Adrenal gland (tissue), 12 donors: Measurements from ENCODE around the gene STK35. TPM values are rescaled to one million over a fixed set of nuclear protein-coding genes. Genes with fewer than 3 reads are reported as not detected.
A peak's percentile ranks its signal among the peaks of the same experiment; 100 is the strongest.

Experiments used
- DNase-seq, 7 donors: peaks; one replicate each; pipeline ENCODE4 v3.0.0-alpha.2; 2019 to 2020
- H3K27ac ChIP-seq, 5 donors: fragments of 200-600 bp; sonication (generic) in 4 of 5; 1 replicate in 3 of 5; 2 replicates in 2 of 5; pipeline versions ENCODE4 v1.5.1 to v1.8.0; 2016 to 2020; ENCODE audit warnings: mild to moderate bottlenecking in 1 of 5
- H3K27me3 ChIP-seq: fragments of 200-600 bp; 2 replicates; pipeline ENCODE4 v1.8.0; 2021
- H3K36me3 ChIP-seq, 2 donors: fragments of 200-600 bp; replicated peaks in 1 of 2; 1 replicate in 1 of 2; 2 replicates in 1 of 2; pipeline versions ENCODE4 v1.5.1 to v1.8.0; 2018 to 2022
- H3K4me1 ChIP-seq, 2 donors: fragments of 200-600 bp; replicated peaks in 1 of 2; 1 replicate in 1 of 2; 2 replicates in 1 of 2; pipeline versions ENCODE4 v1.5.1 to v1.8.0; 2018 to 2021
- H3K4me3 ChIP-seq, 4 donors: fragments of 200-600 bp; sonication (generic) in 3 of 4; one replicate each; pipeline ENCODE4 v1.5.1; 2016 to 2018
- H3K9me3 ChIP-seq, 3 donors: fragments of 200-600 bp; sonication (generic) in 1 of 3; replicated peaks in 1 of 3; 1 replicate in 2 of 3; 2 replicates in 1 of 3; pipeline versions ENCODE4 v1.5.1 to v1.8.0; 2016 to 2021
- POLR2A ChIP-seq, 2 donors: fragments of 450-650 bp; IDR thresholded peaks; one replicate each; pipeline ENCODE4 v1.6.1; 2017; ENCODE audit warnings: antibody characterized with exemption in 2 of 2, mild to moderate bottlenecking in 2 of 2, moderate library complexity in 1 of 2
- WGBS, 4 donors: extraction: QIAGEN DNeasy Blood & Tissue Kit in 2 of 4; methylation state at CpG; one replicate each; pipeline versions ENCODE4 v1.1.5 to v1.1.7; 2013 to 2017; 5-methylcytosine and 5-hydroxymethylcytosine counted together
- intact Hi-C, 2 donors: fragments of 100-400 bp; cut with DNase I; formaldehyde crosslinking; loops; one replicate each; pipeline versions ENCODE4 v1.14.1 to v1.15.0; 2022 to 2023
- polyA plus RNA-seq, 3 donors: library from polyadenylated mRNA; stranded (reverse); fragments of 200-250 nt in 2 of 3; fragments of 350-450 nt in 1 of 3; fragmentation: Illumina TruSeq in 1 of 3; extraction: RNeasy Lipid Tissue Mini Kit (QIAGEN cat#74804) in 1 of 3; gene quantifications; one replicate each; pipeline ENCODE4 v1.2.3, GENCODE V29; 2013 to 2014
- total RNA-seq, 9 donors: library from RNA; depleted of rRNA in 4 of 9; stranded (reverse); fragments of >200 nt in 4 of 9; fragments of 120-200 nt in 1 of 9; fragmentation: NEBNext Ultra II Directional in 1 of 9; extraction: Animal tissue kit (Norgen Biotek cat#: 25700) in 1 of 9; gene quantifications; one replicate each; pipeline versions ENCODE4 v1.1.0 to v1.2.4, GENCODE V29; 2013 to 2023
- TF ChIP-seq, protein P1 (sequence below), 6 experiments: fragments of 450-650 bp in 4 of 6; fragments of 200-600 bp in 2 of 6; sonication (generic) in 1 of 6; IDR thresholded peaks; 1 replicate in 5 of 6; 2 replicates in 1 of 6; pipeline versions ENCODE4 v1.5.1 to v1.8.0; 2016 to 2021; ENCODE audit warnings: antibody characterized with exemption in 6 of 6, mild to moderate bottlenecking in 2 of 6, moderate library complexity in 1 of 6
- donor health status: healthy with polysubstance abuse.
- donor health status: Bipolar disorder and iron deficiency.
- donor health status: DM: yes; HTN: yes; CAD: no.
- donor health status: DM: no; HTN: no; CAD: no.
- donor health status: DM: no; HTN: no; CAD: no.
- donor health status: DM: yes; HTN: yes; CAD: no.

STK35 gene
- total and polyA plus RNA-seq, 12 donors, result 7.2 to 32.8 (median 20.9) TPM

DNA sequence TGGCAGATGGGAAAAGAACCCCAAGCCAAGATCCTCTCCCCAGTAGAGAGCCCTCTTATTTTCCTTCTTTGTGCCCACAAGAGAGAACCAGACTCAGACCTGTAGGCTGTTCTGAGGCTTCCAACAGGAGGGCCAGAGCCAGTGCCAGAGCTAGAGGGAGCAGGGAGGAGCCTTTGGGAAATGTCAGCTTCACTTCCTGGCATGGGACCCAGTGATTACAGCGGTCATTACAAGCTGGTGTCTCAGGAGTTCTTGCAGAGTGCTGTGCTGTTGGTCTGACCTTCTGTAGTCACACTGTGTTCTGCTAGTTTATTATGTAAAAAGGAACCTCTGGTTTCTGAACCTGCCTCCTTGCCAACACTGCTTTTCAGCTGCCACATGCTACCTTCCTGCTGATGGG lies 38.9 kb downstream of the STK35 start:
- Histone ChIP-seq H3K27ac (peak overlapping the region in 4 of 5 donors; percentile 29 to 76 (median 64)), H3K9me3 (no peaks in the 10 kb centered on the region), H3K4me3 (no peak overlapping the region), H3K27me3 (no peaks in the 10 kb centered on the region), H3K36me3 (peaks cover 0 to 14% of the 10 kb centered on the region in 2 donors), H3K4me1 (peaks cover 22 to 30% of the 10 kb centered on the region in 2 donors)
- peak; percentile 69 to 91 (median 87) for DNase-seq
- 23 to 30% (median 29%) methylated on average over 1 of the region's 1 CpG; no CpG with 5 or more reads in 1 of the 4 donors for WGBS, 4 donors
- intact Hi-C loops, result no loop called here
- TF ChIP-seq POLR2A (IDR thresholded peaks at IDR 0.05), result peak in 1 of 2 donors; percentile 33
- TF ChIP-seq, protein P1, sequence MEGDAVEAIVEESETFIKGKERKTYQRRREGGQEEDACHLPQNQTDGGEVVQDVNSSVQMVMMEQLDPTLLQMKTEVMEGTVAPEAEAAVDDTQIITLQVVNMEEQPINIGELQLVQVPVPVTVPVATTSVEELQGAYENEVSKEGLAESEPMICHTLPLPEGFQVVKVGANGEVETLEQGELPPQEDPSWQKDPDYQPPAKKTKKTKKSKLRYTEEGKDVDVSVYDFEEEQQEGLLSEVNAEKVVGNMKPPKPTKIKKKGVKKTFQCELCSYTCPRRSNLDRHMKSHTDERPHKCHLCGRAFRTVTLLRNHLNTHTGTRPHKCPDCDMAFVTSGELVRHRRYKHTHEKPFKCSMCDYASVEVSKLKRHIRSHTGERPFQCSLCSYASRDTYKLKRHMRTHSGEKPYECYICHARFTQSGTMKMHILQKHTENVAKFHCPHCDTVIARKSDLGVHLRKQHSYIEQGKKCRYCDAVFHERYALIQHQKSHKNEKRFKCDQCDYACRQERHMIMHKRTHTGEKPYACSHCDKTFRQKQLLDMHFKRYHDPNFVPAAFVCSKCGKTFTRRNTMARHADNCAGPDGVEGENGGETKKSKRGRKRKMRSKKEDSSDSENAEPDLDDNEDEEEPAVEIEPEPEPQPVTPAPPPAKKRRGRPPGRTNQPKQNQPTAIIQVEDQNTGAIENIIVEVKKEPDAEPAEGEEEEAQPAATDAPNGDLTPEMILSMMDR (IDR thresholded peaks at IDR 0.05), result no peak

DNA sequence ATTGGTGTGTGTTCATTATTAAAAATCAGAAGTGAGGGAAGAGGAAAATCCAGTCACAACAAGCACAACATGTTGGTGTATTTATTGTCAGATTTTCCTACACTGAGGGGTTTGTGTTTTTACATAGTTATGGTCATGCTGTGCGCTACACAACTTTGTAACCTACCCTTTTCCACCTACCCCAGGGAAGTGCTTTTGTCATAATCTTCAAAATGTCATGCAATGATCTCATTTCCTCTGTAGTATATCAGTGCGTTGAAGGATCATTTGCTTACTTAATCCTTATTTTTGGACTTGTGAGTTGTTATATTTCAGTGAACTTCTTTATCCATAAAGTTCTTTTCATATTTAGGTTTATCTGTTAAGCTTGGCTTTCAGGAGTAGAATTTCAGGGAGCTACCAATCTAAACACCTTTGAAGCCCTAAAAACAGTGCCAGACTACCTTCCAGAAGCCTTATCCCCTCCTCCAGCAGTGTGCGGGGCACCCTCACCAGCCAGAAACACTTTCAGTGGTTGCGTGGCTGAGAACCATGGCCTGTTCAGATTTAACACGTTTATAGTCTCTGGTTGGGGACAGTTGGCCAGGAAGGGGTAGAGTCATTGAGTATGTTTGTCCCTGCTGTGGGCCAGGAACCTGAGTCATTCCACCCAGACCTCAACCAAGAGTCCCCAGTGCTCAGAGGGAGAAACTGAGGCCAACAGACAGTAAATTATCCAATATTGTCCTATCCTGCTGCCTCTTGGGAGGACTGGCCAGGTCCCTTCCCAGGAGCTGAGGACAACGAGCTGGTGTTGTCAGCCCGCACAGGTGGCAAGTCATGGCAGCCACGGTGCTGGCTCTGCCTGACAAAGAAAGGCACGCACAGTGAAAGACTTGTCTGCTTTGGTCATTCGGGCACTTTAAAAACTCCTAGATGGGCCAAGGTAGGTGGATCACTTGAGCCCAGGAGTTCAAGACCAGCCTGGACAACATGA lies 40.3 kb downstream of the STK35 start:
- TF ChIP-seq POLR2A (IDR thresholded peaks at IDR 0.05), result no peak
- TF ChIP-seq, protein P1 (IDR thresholded peaks at IDR 0.05), result no peak
- Histone ChIP-seq H3K27me3 (no peaks in the 10 kb centered on the region), H3K27ac (peak overlapping the region in 2 of 5 donors; percentile 63 to 76), H3K4me1 (peaks cover 22 to 30% of the 10 kb centered on the region in 2 donors), H3K4me3 (no peak overlapping the region), H3K36me3 (peaks cover 0 to 25% of the 10 kb centered on the region in 2 donors), H3K9me3 (no peaks in the 10 kb centered on the region)
- DNase-seq, result no peak
- WGBS, 4 donors, result 89 to 93% (median 91%) methylated on average over 10 of the region's 10 CpGs
- intact Hi-C loops, result no loop called here

DNA sequence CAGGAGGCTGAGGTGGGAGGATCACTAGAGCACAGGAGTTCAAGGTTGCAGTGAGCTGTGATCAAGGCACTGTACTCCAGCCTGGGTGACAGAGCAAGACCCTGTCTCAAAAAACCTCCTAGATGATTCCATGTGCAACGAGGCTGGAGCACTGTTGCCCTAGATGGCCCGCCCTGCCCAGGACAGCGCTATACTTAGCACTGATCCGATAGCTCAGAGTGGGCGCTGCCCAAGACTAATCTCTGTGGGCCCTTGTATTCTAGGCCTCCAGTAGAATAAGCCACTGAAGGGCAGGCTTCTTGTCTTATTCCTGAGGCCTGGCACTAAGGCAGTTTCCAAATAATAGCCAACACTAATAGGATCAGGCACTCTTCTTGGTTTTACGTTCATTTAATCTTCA lies 41.0 kb downstream of the STK35 start:
- Histone ChIP-seq H3K4me3 (no peak overlapping the region), H3K27me3 (no peaks in the 10 kb centered on the region), H3K9me3 (no peaks in the 10 kb centered on the region), H3K4me1 (peaks cover 16 to 23% of the 10 kb centered on the region in 2 donors), H3K36me3 (peaks cover 0 to 31% of the 10 kb centered on the region in 2 donors), H3K27ac (no peak overlapping the region)
- TF ChIP-seq POLR2A (IDR thresholded peaks at IDR 0.05), result no peak
- TF ChIP-seq, protein P1 (IDR thresholded peaks at IDR 0.05), result no peak
- intact Hi-C loops, result no loop called here
- DNase-seq, result no peak
- WGBS, 4 donors, result 85 to 96% (median 87%) methylated on average over 4 to 6 of the region's 6 CpGs

DNA sequence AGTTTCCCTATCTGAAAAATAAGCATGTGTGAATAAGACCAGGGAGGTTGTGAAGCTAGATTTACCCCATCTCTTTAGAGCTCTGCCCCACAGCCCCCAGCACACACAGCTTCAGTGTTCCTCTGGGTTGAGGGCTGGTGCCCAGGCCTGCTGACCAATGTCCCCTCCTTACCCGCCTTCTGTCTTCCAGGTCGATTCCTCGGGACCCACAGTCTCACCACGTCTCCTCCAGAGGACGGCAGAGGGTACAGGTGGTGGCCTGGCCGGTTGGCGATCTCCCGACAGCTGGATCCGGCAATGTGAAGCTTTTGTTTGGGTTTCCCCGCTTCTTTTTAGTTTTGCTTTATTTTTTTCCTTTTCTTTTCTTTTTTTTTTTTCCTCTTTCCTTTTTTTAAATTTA lies 42.0 kb downstream of the STK35 start:
- Histone ChIP-seq H3K9me3 (no peaks in the 10 kb centered on the region), H3K4me1 (peaks cover 11 to 16% of the 10 kb centered on the region in 2 donors), H3K4me3 (no peak overlapping the region), H3K27ac (no peak overlapping the region), H3K36me3 (peaks cover 0 to 31% of the 10 kb centered on the region in 2 donors), H3K27me3 (no peaks in the 10 kb centered on the region)
- WGBS, 4 donors, result 92 to 96% (median 95%) methylated on average over 10 of the region's 10 CpGs
- TF ChIP-seq, protein P1 (IDR thresholded peaks at IDR 0.05), result no peak
- no peak for TF ChIP-seq POLR2A (IDR thresholded peaks at IDR 0.05)
- intact Hi-C loops, result no loop called here
- DNase-seq, result no peak
